A673 (cell line): ENCODE measurements around the gene DESI1. TPM values are rescaled to one million over a fixed set of nuclear protein-coding genes. Genes with fewer than 3 reads are reported as not detected.

ENCODE experiments used
- Bru-seq: library from RNA; stranded (reverse); fragments of 400-500 nt; gene quantifications from one replicate; lab custom pipeline; 2021; lab: Mats Ljungman, UMichigan
- BruChase-seq, 2 experiments: library from RNA; stranded (reverse); fragments of 400-500 nt; gene quantifications; one replicate each; lab custom pipeline; 2021; lab: Mats Ljungman, UMichigan
- BruUV-seq: library from RNA; stranded (reverse); fragments of 400-500 nt; replicated peaks from 2 replicates; lab custom pipeline; 2021; lab: Mats Ljungman, UMichigan
- CTCF ChIA-PET: fragments of 300-600 bp; sonication (Branson Sonifier 250); formaldehyde crosslinking; loops from one replicate; lab custom pipeline; 2022; ENCODE audit warnings: antibody characterized with exemption; lab: Charles Lee
- POLR2A ChIA-PET: fragments of 300-600 bp; sonication (Branson Sonifier 250); formaldehyde crosslinking; loops from one replicate; lab custom pipeline; 2022; ENCODE audit warnings: antibody characterized with exemption; ENCODE audit not compliant: low non-redundant PET; lab: Charles Lee
- DNase-seq: peaks from one replicate; pipeline ENCODE4 v3.0.0-alpha.2; 2015; ENCODE audit warnings: low spot score
- H3K27ac ChIP-seq: fragments of 200-600 bp; sonication (generic); 2 replicates; pipeline ENCODE4 v1.5.1; 2016; ENCODE audit warnings: mixed run types, low read depth, mild to moderate bottlenecking, mixed read lengths, antibody characterized with exemption, low read length; ENCODE audit not compliant: poor library complexity, severe bottlenecking
- H3K27me3 ChIP-seq: fragments of 200-600 bp; sonication (generic); replicated peaks from 2 replicates; pipeline ENCODE4 v1.6.1; 2017; ENCODE audit warnings: mixed run types, low read depth, mild to moderate bottlenecking, mixed read lengths, antibody characterized with exemption, low read length; ENCODE audit not compliant: insufficient read depth, poor library complexity
- H3K36me3 ChIP-seq: fragments of 200-600 bp; sonication (generic); 2 replicates; pipeline ENCODE4 v1.6.1; 2016; ENCODE audit warnings: mixed run types, mild to moderate bottlenecking, mixed read lengths, antibody characterized with exemption, low read length; ENCODE audit not compliant: insufficient read depth, poor library complexity, severe bottlenecking
- H3K4me1 ChIP-seq: fragments of 200-600 bp; sonication (generic); 2 replicates; pipeline ENCODE4 v1.6.1; 2017; ENCODE audit warnings: mixed run types, mild to moderate bottlenecking, mixed read lengths, antibody characterized with exemption, low read length; ENCODE audit not compliant: insufficient read depth, poor library complexity, severe bottlenecking
- H3K4me3 ChIP-seq: fragments of 200-600 bp; sonication (generic); 2 replicates; pipeline ENCODE4 v1.5.1; 2016; ENCODE audit warnings: low read depth, mixed run types, mild to moderate bottlenecking, mixed read lengths, low read length; ENCODE audit not compliant: poor library complexity, severe bottlenecking
- H3K9me3 ChIP-seq: fragments of 200-600 bp; sonication (generic); 2 replicates; pipeline ENCODE4 v1.6.1; 2016; ENCODE audit warnings: mixed run types, low read depth, mild to moderate bottlenecking, mixed read lengths, antibody characterized with exemption, low read length; ENCODE audit not compliant: poor library complexity, severe bottlenecking
- EZH2 ChIP-seq: fragments of 200-600 bp; sonication (generic); IDR thresholded peaks from 2 replicates; pipeline ENCODE4 v1.6.1; 2017; ENCODE audit warnings: borderline replicate concordance, low read depth, mild to moderate bottlenecking, mixed read lengths, antibody characterized with exemption, low read length; ENCODE audit not compliant: poor library complexity, severe bottlenecking
- intact Hi-C: fragments of 100-400 bp; cut with micrococcal nuclease; formaldehyde crosslinking; loops from one replicate; pipeline ENCODE4 v1.10.0; 2022; ENCODE audit not compliant: unreplicated experiment
- long read RNA-seq: library from polyadenylated mRNA; stranded (forward); transcript quantifications from one replicate; pipeline ENCODE4 v2.0.0, GENCODE V29; 2022
- total RNA-seq: library from RNA; stranded (reverse); gene quantifications from 2 replicates; pipeline ENCODE4 v1.2.3, GENCODE V29; 2021
- TF ChIP-seq, protein P1 (sequence below): fragments of 300-800, 200-600 bp; sonication (generic); conservative IDR thresholded peaks from 2 replicates; pipeline ENCODE4 v1.5.1; 2017; ENCODE audit warnings: low read depth, mild to moderate bottlenecking, antibody characterized with exemption, low read length, moderate library complexity, mixed read lengths

The DESI1 gene
- total RNA-seq (44.0 and 47.6 TPM in 2 replicates), Bru-seq, nascent RNA (percentile 77 among the genes with signal in this experiment), BruChase-seq, experiment 1, labeled RNA remaining after a 2-hour chase (percentile 86 among the genes with signal in this experiment), BruChase-seq, experiment 2, labeled RNA remaining after a 6-hour chase (percentile 90 among the genes with signal in this experiment)
- long read RNA-seq, transcript DESI1-201 (6 exons, 3,833 nt), result major isoform, 21 of 35 reads
- long read RNA-seq, partial matches to known transcripts, result 0 of 35 reads
- long read RNA-seq, other reads (novel, unspliced or antisense), result 14 of 35 reads

- peaks cover 33% of the 10 kb centered on the region for H3K36me3 ChIP-seq
- H3K9me3 ChIP-seq, result no peaks in the 10 kb centered on the region
- intact Hi-C loops, result no loop called here
- no TSS peak for BruUV-seq
- H3K4me3 ChIP-seq, result peak within 1 kb of the TSS; percentile 88
- POLR2A ChIA-PET, result interaction anchor here (0.6 kb wide), 2 partner anchors 31 to 300 kb away, joined by 3 to 4 read pairs; partner anchors contain the start of gene PMM1
- peaks cover 19% of the 10 kb centered on the region for H3K4me1 ChIP-seq
- CTCF ChIA-PET, result interaction anchor here (0.6 to 1.0 kb wide), 2 partner anchors 46 to 77 kb away, joined by 3 to 4 read pairs; partner anchors contain the start of gene POLR3H
- peak; percentile 28 for DNase-seq
- no peaks in the 10 kb centered on the region for H3K27me3 ChIP-seq
- no peak for TF ChIP-seq EZH2
- TF ChIP-seq, protein P1, sequence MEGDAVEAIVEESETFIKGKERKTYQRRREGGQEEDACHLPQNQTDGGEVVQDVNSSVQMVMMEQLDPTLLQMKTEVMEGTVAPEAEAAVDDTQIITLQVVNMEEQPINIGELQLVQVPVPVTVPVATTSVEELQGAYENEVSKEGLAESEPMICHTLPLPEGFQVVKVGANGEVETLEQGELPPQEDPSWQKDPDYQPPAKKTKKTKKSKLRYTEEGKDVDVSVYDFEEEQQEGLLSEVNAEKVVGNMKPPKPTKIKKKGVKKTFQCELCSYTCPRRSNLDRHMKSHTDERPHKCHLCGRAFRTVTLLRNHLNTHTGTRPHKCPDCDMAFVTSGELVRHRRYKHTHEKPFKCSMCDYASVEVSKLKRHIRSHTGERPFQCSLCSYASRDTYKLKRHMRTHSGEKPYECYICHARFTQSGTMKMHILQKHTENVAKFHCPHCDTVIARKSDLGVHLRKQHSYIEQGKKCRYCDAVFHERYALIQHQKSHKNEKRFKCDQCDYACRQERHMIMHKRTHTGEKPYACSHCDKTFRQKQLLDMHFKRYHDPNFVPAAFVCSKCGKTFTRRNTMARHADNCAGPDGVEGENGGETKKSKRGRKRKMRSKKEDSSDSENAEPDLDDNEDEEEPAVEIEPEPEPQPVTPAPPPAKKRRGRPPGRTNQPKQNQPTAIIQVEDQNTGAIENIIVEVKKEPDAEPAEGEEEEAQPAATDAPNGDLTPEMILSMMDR, result no peak
- H3K27ac ChIP-seq, result peak within 1 kb of the TSS; percentile 98
These were observed at the start of gene DESI1 for GRCh38 chr22:41620589-41621098. DESI1 (minus strand) TSS chr22:41621043; CDS start chr22:41620839, 204 bp downstream.

- H3K4me1 ChIP-seq, result no peaks in the 10 kb centered on the region
- H3K4me3 ChIP-seq, result no peak overlapping the region
- no peak for DNase-seq
- no TSS peak for BruUV-seq
- H3K36me3 ChIP-seq, result peaks cover 17% of the 10 kb centered on the region
- no peak for TF ChIP-seq EZH2
- TF ChIP-seq, protein P1, result no peak
- H3K27me3 ChIP-seq, result no peaks in the 10 kb centered on the region
- ChIA-PET POLR2A (no interaction called here), CTCF (no interaction called here)
- intact Hi-C loops, result no loop called here
- no peaks in the 10 kb centered on the region for H3K9me3 ChIP-seq
- no peak overlapping the region for H3K27ac ChIP-seq
These were observed 48.4 kb upstream of the DESI1 start for GRCh38 chr22:41668971-41669911.

- no peak for DNase-seq
- Histone ChIP-seq H3K4me3 (no peak overlapping the region), H3K36me3 (peaks cover 48% of the 10 kb centered on the region), H3K27me3 (no peaks in the 10 kb centered on the region), H3K27ac (peak overlapping the region; percentile 58), H3K9me3 (no peaks in the 10 kb centered on the region), H3K4me1 (no peaks in the 10 kb centered on the region)
- TF ChIP-seq, protein P1, result no peak
- TF ChIP-seq EZH2, result no peak
- BruUV-seq, result no TSS peak
- intact Hi-C loops, result no loop called here
- CTCF ChIA-PET, result no interaction called here
- POLR2A ChIA-PET, result no interaction called here
These were observed 44.1 kb upstream of the DESI1 start for GRCh38 chr22:41664951-41665350.
